ENCODE results near the gene MACO1. TPM values are rescaled to one million over a fixed set of nuclear protein-coding genes. Genes with fewer than 3 reads are reported as not detected.

MACO1 gene
- total RNA-seq, 2 experiments from 2014 or later, result 24.1 to 24.9 TPM

- Histone ChIP-seq H3K4me1 (ENCODE audit: insufficient read depth, low read length) (no peaks in the 10 kb centered on the region), H3K27ac (ENCODE audit: low read depth in 1 of 2, low read length in 2 of 2) (no peak overlapping the region), H3K9me3 (ENCODE audit: control insufficient read depth in 1 of 2, insufficient read depth in 1 of 2, low read length in 2 of 2) (no peaks in the 10 kb centered on the region), H3K27me3 (ENCODE audit: control insufficient read depth in 1 of 2, insufficient read depth in 2 of 2, low read length in 2 of 2) (no peaks in the 10 kb centered on the region), H3K4me3 (ENCODE audit: low read length) (no peak overlapping the region), H3K36me3 (ENCODE audit: insufficient read depth, low read length) (no peaks in the 10 kb centered on the region)
- no peak overlapping the region for H3K4me3 Mint-ChIP-seq
- no peaks in the 10 kb centered on the region for H3K9me3 Mint-ChIP-seq
- intact Hi-C loops (cut with DNase I, micrococcal nuclease), result no loop called here
- CTCF ChIA-PET, result no interaction called here
- no peaks in the 10 kb centered on the region for H3K27me3 Mint-ChIP-seq
- no peak for TF ChIP-seq CTCF (IDR thresholded peaks at IDR 0.05)
- no peaks in the 10 kb centered on the region for H3K4me1 Mint-ChIP-seq (ENCODE audit: low read depth)
- no peak overlapping the region for H3K27ac Mint-ChIP-seq
- ATAC-seq (ENCODE audit: poor library complexity), result no peak
- no peaks in the 10 kb centered on the region for H3K36me3 Mint-ChIP-seq (ENCODE audit: low read depth)
- POLR2A ChIA-PET, result no interaction called here
- DNase-seq, result no peak
Observed at GRCh38 chr1:25526753-25527152, 96.1 kb downstream of the MACO1 start.

- Histone ChIP-seq H3K27me3 (ENCODE audit: control insufficient read depth in 1 of 2, insufficient read depth in 2 of 2, low read length in 2 of 2) (no peaks in the 10 kb centered on the region), H3K4me3 (ENCODE audit: low read length) (no peak overlapping the region), H3K9me3 (ENCODE audit: control insufficient read depth in 1 of 2, insufficient read depth in 1 of 2, low read length in 2 of 2) (no peaks in the 10 kb centered on the region), H3K4me1 (ENCODE audit: insufficient read depth, low read length) (no peaks in the 10 kb centered on the region), H3K36me3 (ENCODE audit: insufficient read depth, low read length) (no peaks in the 10 kb centered on the region), H3K27ac (ENCODE audit: low read depth in 1 of 2, low read length in 2 of 2) (no peak overlapping the region)
- no peaks in the 10 kb centered on the region for H3K27me3 Mint-ChIP-seq
- H3K4me1 Mint-ChIP-seq (ENCODE audit: low read depth), result no peaks in the 10 kb centered on the region
- no peak for TF ChIP-seq CTCF (IDR thresholded peaks at IDR 0.05)
- no peaks in the 10 kb centered on the region for H3K36me3 Mint-ChIP-seq (ENCODE audit: low read depth)
- ChIA-PET CTCF (no interaction called here), POLR2A (no interaction called here)
- no peaks in the 10 kb centered on the region for H3K9me3 Mint-ChIP-seq
- H3K27ac Mint-ChIP-seq, result no peak overlapping the region
- intact Hi-C loops (cut with DNase I, micrococcal nuclease), result no loop called here
- no peak for DNase-seq
- no peak for ATAC-seq (ENCODE audit: poor library complexity)
- no peak overlapping the region for H3K4me3 Mint-ChIP-seq
Observed at GRCh38 chr1:25527226-25527846, 96.6 kb downstream of the MACO1 start.

- intact Hi-C loops (cut with DNase I, micrococcal nuclease), result no loop called here
- no peak overlapping the region for H3K4me3 ChIP-seq (ENCODE audit: low read length)
- H3K27ac ChIP-seq (ENCODE audit: low read depth in 1 of 2, low read length in 2 of 2), result no peak overlapping the region
- DNase-seq, result no peak
- no peak for TF ChIP-seq CTCF (IDR thresholded peaks at IDR 0.05)
- POLR2A ChIA-PET, result no interaction called here
- ATAC-seq (ENCODE audit: poor library complexity), result no peak
- no peaks in the 10 kb centered on the region for H3K36me3 ChIP-seq (ENCODE audit: insufficient read depth, low read length)
- no peaks in the 10 kb centered on the region for H3K27me3 Mint-ChIP-seq
- CTCF ChIA-PET, result interaction anchor here (0.8 kb wide), 1 partner anchor 8 kb away, joined by 4 read pairs; no protein-coding TSS in a partner anchor
- no peaks in the 10 kb centered on the region for H3K9me3 ChIP-seq (ENCODE audit: control insufficient read depth in 1 of 2, insufficient read depth in 1 of 2, low read length in 2 of 2)
- H3K27me3 ChIP-seq (ENCODE audit: control insufficient read depth in 1 of 2, insufficient read depth in 2 of 2, low read length in 2 of 2), result no peaks in the 10 kb centered on the region
- no peaks in the 10 kb centered on the region for H3K4me1 Mint-ChIP-seq (ENCODE audit: low read depth)
- no peak overlapping the region for H3K4me3 Mint-ChIP-seq
- no peaks in the 10 kb centered on the region for H3K9me3 Mint-ChIP-seq
- no peaks in the 10 kb centered on the region for H3K4me1 ChIP-seq (ENCODE audit: insufficient read depth, low read length)
- H3K27ac Mint-ChIP-seq, result no peak overlapping the region
- H3K36me3 Mint-ChIP-seq (ENCODE audit: low read depth), result no peaks in the 10 kb centered on the region
Observed at GRCh38 chr1:25527946-25528595, 97.4 kb downstream of the MACO1 start.
